Activated T-helper 1 cell treated with anti-CD3 and anti-CD28 coated beads, Interleukin-2, amount 50 U/mL, for 16 hours (primary cell): ENCODE results near the gene LGR5.
"Not testable (repeated sequence)": the region's sequence is repeated elsewhere in the genome, so short reads cannot be mapped to it uniquely, and the experiment has no call there.

Experiments used
- DNase-seq, 2 donors: peaks; one replicate each; pipeline ENCODE4 v3.0.0-alpha.2; 2020; ENCODE audit warnings: low read depth in 1 of 2, low spot score in 1 of 2

Gene LGR5

DNA sequence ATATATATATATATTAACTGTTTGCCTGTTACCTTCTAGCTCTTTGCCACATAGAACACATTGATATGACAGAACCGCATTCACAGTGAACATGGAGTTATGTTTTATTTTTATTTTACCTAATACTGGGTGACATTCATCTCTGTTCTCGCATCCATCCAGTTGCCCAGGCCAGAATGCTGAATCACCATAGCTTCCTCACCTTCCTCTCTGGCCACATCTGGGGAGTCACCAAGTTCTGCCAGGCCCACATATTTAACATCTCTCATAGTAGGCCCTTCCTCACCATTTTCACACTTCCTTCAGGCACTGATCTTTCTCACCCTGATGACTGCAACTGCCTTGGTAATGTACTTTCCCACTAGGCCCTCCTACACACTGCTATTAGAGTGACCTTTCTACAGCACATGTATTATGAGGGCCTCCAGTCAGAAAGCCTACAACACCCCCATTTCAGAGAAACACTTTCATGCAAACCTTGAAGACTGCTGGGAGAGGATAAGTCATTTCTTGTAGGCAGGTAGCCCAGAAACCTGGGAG lies 106.8 kb downstream of the LGR5 start:
- DNase-seq = no peak

DNA sequence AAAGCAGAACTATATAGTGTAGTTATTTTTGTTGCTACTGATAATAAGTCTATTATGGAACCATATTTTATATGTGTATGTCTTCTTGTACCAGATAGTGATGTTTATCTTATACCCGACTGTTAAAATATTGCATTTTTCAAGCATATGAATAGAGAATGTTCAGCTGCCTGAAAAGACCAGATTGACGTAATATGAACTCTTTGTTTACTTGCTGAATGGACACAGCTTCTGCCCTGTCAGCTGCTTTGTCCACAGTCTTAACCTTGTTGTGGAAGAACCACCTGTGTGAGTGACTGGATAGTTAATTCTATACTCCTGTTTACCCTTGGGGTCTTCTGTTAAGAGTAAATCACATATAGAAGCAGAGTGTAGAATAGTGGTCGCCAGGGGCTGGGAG lies 109.3 kb downstream of the LGR5 start:
- DNase-seq = no peak

DNA sequence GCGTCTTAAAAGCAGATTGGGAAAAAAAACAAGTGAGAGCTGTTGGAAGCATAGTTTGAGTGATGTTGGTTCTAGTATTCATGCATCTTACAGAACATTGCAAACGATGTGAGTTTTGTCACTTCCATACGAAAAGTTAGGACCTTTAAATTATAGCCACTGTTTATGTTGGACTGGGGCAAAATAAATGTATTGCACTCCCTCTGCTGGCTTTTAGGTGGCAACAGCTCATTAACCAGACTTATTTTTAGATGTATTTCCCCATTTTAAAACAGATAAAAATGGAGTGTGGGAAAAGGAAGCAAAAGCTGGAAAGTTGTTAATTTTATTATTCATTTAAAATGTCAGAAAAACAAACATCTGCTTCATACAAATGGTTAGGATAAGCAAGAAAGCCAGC lies 111.9 kb downstream of the LGR5 start:
- DNase-seq = no peak

DNA sequence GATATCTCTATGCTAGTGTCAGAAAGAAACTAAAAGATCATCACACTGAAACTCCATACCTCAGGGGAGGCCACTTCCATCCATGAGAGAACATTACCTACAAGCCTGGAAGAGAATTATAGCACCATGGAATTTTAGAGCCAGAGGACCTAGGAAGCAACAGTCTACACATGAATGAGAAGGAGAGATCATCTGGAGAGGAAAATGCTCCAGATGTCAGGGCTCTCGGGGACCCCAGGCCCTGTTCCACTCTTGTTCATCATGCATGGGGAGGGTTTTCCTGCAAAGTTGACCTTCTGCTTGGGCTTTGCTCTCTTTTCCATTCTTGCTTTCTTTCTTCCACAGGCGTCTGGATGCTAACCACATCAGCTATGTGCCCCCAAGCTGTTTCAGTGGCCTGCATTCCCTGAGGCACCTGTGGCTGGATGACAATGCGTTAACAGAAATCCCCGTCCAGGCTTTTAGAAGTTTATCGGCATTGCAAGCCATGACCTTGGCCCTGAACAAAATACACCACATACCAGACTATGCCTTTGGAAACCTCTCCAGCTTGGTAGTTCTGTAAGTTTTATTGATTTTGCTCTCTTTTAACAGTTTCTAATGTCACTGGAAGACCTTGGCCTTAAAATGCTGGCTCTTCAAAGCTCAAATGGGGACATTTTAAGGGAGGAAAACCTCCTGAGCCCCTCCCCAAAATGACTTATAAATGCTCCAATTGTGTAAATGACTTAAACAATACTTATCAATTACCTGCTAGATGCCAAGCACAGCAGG lies 113.3 kb downstream of the LGR5 start:
- DNase-seq = no peak

GRCh38 chr12:71555191-71555590 lies 115.6 kb downstream of the LGR5 start:
- no peak for DNase-seq

DNA sequence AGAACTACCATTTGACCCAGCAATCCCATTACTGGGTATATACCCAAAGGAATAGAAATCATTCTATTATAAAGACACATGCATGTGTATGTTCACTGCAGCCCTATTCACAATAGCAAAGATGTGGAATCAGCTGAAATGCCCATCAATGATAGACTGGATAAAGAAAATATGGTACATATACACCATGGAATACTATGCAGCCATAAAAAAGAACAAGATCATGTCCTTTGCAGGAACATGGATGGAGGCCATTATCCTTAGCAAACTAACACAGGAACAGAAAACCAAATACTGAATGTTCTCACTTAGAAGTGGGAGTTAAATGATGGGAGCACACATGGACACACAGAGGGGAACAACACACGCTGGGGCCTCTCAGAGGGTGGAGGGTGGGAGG lies 116.2 kb downstream of the LGR5 start:
- DNase-seq = not testable (repeated sequence)

GRCh38 chr12:71556448-71556847 lies 116.8 kb downstream of the LGR5 start:
- no peak for DNase-seq

DNA sequence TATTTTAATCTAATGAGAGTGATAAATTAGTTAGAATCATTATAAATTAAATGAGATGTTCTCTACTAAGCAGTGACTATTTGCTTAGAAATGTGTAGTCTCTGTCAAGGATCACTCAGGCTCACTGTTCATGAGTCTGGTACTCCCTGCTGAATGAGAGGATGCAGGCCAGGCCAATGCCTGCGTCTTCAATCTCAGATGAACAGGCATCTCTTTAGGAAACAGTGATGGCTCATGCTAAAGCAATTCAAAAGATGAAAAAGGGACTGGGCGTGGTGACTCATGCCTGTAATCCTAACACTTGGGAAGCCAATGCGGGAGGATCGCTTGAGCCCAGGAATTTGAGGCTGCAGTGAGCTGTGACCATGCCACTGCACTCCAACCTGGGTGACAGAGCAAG lies 117.3 kb downstream of the LGR5 start:
- DNase-seq = no peak

GRCh38 chr12:71558445-71558844 lies 118.8 kb downstream of the LGR5 start:
- DNase-seq = no peak

GRCh38 chr12:71562676-71563595 lies 123.3 kb downstream of the LGR5 start:
- DNase-seq = no peak

DNA sequence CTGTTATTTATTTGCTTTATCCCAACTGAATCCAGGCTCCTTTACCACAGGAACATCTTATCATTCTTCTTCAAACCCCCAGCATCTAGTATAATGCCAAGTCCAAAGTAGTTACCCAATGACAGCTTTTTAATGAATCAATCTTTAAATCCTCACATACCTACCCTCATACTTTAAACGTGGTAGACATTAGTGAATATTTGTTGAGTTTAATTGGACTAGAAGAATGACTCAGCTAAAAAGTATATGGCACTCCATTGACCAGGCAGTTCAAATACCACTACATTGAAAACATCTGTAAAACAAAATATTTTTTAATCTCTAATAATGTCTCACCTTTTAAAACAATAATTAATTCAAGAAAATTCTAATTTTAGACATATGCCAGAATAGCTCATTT lies 125.9 kb downstream of the LGR5 start:
- no peak for DNase-seq

DNA sequence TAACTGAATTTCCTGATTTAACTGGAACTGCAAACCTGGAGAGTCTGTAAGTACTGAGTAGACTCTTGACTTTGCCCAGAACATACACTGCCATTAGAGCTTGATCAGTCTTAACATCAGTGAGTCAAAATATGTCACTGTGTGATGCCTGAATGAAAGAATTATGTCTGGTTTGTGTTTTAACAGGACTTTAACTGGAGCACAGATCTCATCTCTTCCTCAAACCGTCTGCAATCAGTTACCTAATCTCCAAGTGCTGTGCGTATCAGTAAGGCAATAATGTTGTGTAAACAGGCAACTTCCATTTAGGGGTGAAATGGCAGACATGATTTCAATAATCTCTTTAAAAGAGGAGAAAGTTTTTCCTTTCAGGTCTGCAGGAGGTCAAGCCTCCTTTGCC lies 127.1 kb downstream of the LGR5 start:
- DNase-seq = no peak

GRCh38 chr12:71567537-71567936 lies 127.9 kb downstream of the LGR5 start:
- no peak for DNase-seq

GRCh38 chr12:71569885-71570284 lies 130.3 kb downstream of the LGR5 start:
- DNase-seq = not testable (repeated sequence)

DNA sequence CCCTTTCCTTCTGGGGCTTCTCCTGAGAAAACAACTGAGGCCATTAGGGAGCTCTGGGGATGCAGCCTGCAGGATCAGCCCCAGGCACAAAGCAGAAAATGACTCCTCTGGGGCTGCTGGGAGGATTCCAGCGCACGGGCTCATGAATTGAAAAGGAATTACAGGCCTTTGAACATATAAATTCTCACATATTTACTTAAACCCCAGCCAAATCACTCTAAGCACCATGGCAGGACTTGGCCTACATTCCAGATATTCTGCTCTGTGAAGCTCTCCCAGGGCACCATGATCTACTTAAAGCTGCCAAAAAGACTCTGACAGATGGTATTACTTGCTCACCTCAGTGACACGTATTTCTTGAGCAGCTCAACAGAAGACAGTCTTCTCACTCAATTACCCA lies 136.9 kb downstream of the LGR5 start:
- no peak for DNase-seq

GRCh38 chr12:71578694-71579258 lies 139.2 kb downstream of the LGR5 start:
- no peak for DNase-seq

DNA sequence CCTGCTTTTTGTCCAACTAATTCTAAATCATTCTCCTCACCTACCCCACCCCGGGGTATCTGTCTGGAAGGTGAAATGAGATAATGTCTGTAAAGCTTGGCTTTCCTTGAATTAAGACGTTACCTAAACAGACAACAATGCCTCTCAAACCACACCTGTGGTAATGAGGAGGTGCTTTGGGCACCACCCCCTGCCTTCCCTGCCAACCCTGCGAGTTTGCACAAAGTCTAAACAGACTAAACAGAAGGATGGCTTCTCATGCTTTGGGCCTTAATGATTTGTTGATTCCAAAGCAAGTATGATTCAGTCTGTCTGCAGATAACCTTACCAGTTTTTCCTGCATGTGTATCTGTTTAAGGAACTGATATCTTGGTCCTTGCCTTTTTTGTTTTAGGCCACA lies 141.6 kb downstream of the LGR5 start:
- DNase-seq = no peak

- no peak for DNase-seq
These were observed 143.3 kb downstream of the LGR5 start for GRCh38 chr12:71582925-71583324.

DNA sequence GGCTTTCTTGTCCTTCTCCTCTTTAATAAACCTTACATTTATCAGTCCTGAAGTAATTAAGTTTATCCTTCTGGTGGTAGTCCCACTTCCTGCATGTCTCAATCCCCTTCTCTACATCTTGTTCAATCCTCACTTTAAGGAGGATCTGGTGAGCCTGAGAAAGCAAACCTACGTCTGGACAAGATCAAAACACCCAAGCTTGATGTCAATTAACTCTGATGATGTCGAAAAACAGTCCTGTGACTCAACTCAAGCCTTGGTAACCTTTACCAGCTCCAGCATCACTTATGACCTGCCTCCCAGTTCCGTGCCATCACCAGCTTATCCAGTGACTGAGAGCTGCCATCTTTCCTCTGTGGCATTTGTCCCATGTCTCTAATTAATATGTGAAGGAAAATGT lies 144.8 kb downstream of the LGR5 start:
- no peak for DNase-seq

- DNase-seq = no peak
These were observed 145.6 kb downstream of the LGR5 start for GRCh38 chr12:71585218-71585617.

DNA sequence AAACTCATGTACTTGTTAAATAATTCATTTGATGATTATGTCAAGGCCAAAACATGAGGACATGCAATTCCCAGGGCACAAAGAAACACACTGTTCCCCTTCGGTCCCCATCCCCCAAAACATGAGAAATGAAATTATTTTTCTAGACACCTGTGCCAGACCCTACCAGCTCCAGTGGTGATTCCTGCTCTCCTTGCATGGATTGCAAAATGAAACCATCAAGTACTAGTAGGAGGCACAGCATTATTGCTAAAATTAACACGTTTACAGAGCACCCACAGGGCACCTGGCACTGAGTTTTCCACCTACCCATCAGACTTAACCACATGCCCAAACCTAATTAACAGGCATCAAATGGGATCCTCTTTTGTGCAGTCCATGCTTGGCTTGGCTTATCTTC lies 147.4 kb downstream of the LGR5 start:
- DNase-seq = no peak

DNA sequence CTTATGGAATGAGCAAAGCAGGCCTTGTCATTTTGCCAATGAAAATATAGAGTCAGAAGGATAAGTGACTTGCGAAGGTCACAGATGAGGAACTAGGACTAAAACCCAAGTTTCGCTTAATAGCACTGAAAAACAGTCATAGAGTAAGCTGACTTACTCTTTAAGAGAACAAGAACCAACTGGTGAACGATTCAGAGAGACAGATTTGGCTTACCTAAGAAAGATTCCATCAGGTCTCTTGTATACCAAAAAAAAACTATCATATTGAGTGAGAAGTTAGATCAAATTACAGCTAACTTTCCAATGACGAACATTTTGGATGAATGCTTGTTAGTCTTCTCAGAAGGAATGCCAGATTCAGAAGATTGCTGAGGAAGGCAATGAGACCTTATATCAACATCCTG lies 149.9 kb downstream of the LGR5 start:
- DNase-seq = no peak
